Fibroblast of mammary gland (primary cell): ENCODE measurements around the gene SRGAP3.

ENCODE experiments used
- DNase-seq: peaks from one replicate; pipeline ENCODE4 v3.0.0-alpha.2; 2010; ENCODE audit warnings: low read depth
- H3K4me3 ChIP-seq: 2 replicates; pipeline ENCODE4 v1.5.1; 2011; ENCODE audit warnings: low read depth, mild to moderate bottlenecking, low read length, moderate library complexity; ENCODE audit not compliant: control insufficient read depth
- CTCF ChIP-seq: conservative IDR thresholded peaks from 2 replicates; pipeline ENCODE4 v1.5.1; 2011; ENCODE audit warnings: low read depth, low read length, inconsistent platforms; ENCODE audit not compliant: control insufficient read depth, insufficient read depth

SRGAP3 gene

GRCh38 chr3:9064251-9064650, 185.2 kb downstream of the SRGAP3 start:
- no peak overlapping the region for H3K4me3 ChIP-seq
- no peak for DNase-seq
- no peak for TF ChIP-seq CTCF

DNA sequence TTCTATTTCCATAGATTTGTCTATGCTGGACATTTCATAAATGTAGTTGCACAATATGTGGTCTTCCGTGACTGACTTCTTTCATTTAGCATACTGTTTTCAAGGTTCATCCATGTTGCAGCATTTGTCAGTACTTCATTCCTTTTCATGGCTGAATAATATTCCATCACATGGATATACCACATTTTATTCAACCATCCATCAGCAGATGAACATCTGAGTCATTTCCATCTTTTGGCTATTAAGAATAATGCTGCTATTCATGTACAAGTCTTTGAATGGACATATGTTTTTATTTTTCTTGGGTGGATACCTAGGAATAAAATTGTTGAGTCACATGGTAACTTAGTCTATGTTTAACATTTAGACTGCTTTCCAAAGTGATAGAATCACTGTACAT, 186.9 kb downstream of the SRGAP3 start:
- DNase-seq, result peak; percentile 12
- no peak overlapping the region for H3K4me3 ChIP-seq
- no peak for TF ChIP-seq CTCF

- H3K4me3 ChIP-seq, result no peak overlapping the region
- DNase-seq, result no peak
- no peak for TF ChIP-seq CTCF
Measured at GRCh38 chr3:9061634-9062033, 187.8 kb downstream of the SRGAP3 start.

DNA sequence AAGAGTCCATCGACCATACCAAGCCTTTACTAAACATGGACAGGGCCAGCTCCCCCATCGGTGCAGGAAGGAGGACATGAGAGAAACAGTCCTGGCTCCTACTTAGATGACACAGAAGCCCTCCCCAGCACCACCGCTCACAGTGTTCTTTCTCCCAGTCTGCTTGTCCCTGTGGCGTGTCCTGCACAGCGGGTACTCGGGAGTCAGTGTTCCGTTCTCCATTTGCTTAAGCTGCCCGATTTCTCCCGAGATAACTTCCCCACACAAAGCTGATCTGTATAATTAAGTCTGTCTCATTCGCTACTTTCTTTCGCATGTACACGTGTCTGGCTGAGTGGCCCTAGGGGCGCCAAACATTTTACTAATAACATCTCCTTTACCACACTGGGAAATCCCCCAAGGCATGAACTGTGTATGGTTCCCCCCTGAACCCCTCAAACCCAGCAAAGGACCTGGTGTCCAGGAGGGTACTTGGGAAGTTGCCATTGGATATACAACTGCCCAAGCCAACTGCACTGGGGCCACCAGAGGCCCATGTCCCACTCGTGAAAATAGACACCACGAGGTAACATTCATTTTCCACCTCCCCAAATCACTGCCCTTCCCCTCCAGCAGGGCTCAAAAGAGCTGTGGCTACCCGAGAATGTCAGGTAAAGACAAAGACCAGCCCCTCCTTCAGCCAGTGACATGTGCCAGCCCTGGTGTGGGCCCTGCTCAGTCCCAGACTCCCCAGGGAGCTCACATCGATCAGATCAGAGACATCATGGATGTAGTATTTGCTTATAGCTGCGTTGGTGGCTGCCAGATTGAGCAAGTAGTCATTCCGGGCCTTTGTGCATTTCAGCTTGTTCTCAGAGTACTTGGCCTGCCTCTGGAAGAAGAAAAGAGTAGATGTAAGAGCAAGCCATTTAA, 189.7 kb downstream of the SRGAP3 start:
- no peak overlapping the region for H3K4me3 ChIP-seq
- TF ChIP-seq CTCF, result no peak
- DNase-seq, result no peak

- no peak for TF ChIP-seq CTCF
- no peak for DNase-seq
- no peak overlapping the region for H3K4me3 ChIP-seq
Measured at GRCh38 chr3:9056581-9056980, 192.9 kb downstream of the SRGAP3 start.

GRCh38 chr3:9047452-9048346, 201.7 kb downstream of the SRGAP3 start:
- DNase-seq, result no peak
- no peak for TF ChIP-seq CTCF
- no peak overlapping the region for H3K4me3 ChIP-seq
